CD1c-positive myeloid dendritic cell (primary cell): ENCODE data around the gene PML.
A peak's percentile ranks its signal among the peaks of the same experiment; 100 is the strongest.

Experiments used
- DNase-seq: peaks from one replicate; pipeline ENCODE4 v3.0.0-alpha.2; 2016; ENCODE audit errors: extremely low spot score

Gene PML

DNA sequence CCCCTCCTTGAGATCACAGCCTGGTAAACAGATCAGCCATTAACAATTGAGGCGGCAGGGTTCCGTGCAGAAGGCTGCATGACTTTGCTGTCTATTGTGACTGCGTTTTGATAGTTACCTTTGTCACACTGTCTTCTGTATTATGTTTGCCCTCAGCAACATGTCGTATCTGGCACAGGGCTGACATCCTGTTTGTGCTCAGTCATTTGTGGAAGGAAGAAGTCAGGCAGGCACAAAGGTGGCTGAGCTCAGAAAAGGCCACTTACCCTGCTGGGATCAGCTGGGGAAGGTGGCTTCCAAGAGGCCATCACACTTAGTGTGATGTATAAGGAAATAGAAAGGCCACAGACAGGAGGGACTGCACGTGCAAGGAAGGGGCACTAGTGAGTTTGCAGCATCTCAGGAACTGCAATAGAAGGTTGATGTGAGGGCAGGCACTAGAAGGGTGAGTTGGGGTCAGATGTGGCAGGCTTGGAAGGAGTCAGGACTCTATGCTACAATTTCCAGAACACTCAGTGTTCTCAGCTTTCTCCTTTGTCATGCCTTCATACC, 13.4 kb downstream of the PML start:
- no peak for DNase-seq

DNA sequence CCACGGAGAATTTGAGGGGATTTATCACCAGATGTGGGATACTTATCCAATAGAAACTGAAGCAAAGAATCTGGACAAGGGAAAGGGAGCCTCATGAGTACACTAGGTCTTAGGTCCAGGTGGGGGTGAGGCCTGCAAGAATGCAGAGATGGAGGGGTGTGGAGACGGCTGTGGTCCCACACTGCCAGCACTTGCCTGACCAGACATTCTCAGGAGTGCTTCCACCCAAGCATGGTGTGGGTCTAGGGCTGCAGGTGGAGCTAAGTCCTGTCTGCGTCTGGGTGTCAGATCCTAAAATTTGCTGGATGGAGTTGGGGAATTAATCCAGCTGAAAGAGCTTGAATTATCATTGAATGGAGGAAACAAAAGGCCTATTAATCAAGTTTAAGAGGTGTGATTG, 14.4 kb downstream of the PML start:
- no peak for DNase-seq

DNA sequence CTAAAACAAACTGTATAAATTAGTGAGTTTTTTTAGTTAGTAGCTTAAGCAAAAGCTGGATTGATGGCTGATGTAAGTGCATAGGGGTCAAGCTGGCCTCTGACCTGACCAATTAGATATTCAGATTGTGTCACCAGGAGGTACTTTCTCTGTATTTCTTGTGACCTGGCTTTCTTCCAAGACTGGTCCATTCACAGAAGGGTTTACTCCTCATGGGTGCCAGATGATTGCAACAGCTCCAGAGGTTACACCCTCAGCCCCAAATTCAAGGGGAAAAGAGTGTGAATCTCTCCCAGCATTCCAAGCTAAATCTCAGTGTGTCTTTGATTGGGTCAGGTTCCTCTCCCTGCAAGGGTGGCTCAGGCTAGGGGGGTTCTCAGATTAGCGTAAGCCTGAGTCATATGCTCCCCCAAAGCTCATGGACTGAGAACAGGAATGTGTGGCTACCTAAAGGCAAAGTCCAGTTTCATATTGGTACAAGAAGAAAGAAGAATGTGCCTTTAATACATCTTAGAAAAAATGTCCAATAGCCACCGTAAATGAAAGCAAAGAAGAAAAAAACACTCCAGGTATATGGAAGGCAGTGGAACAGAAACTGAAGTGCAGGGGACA, 16.5 kb downstream of the PML start:
- DNase-seq = no peak

DNA sequence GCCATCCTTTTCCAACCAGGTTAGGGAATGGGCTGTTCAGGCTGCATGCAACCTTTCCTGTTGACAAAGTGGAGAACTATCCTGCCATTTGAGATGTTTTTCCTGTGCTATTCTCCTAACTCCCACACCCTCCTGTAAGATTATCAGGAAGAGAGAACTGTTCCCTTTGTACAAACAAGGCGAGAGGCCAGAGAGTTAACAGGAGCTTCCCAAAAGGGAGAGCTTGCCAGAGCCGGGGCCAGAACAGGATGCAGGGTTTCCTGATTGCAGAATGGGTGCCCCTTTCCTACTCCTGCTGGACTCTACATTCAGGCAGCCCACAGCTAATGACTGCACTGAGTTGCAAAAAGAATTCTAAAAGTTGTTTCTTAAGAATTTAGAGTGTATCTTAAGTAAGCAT, 17.1 kb downstream of the PML start:
- DNase-seq = no peak

GRCh38 chr15:74013374-74013894, 18.9 kb downstream of the PML start:
- DNase-seq = no peak

- DNase-seq = no peak
Measured at GRCh38 chr15:74019734-74020133, 25.2 kb downstream of the PML start.

GRCh38 chr15:74022706-74023470, 28.4 kb downstream of the PML start:
- DNase-seq = no peak

DNA sequence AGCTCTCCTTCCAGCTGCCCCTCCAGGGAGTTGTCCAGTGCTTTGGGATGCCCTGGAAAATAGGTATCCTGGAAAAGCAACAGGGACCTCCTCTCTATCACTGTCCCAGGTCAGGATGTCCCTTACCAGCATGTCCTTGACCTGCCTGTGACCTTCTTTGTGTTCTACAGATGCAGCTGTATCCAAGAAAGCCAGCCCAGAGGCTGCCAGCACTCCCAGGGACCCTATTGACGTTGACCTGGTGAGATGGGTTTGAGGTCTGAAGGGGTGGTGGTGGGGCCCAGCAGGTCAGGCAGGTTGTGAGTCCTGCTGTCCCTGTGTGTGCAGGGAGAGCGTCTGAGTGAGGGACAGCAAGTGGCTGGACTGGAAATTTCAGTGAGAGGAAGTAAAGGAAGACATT, 30.2 kb downstream of the PML start:
- DNase-seq = no peak

- DNase-seq = no peak
Measured at GRCh38 chr15:74025436-74025835, 30.9 kb downstream of the PML start.

GRCh38 chr15:74027688-74028087, 33.2 kb downstream of the PML start:
- DNase-seq = no peak

DNA sequence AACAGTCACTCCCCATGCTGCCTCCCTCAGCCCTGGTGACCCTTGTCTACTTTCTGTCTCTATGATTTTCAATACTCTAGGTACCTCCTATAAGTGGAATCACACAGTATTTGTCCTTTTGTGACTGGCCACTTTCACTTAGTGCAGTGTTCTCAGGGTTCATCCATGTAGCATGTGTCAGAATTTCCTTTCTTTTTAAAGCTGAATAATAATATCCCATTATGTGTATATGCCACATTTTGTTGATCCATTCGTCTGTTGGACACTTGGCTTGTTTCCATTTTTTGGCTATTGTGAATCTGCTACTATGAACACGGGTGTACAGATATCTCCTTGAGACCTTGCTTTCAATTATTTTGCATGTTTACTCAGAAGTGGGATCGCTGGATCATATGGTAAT, 34.1 kb downstream of the PML start:
- DNase-seq = no peak

GRCh38 chr15:74032046-74032445, 37.5 kb downstream of the PML start:
- no peak for DNase-seq

- DNase-seq = peak; percentile 51
Measured at GRCh38 chr15:74032606-74033561, 38.4 kb downstream of the PML start.

DNA sequence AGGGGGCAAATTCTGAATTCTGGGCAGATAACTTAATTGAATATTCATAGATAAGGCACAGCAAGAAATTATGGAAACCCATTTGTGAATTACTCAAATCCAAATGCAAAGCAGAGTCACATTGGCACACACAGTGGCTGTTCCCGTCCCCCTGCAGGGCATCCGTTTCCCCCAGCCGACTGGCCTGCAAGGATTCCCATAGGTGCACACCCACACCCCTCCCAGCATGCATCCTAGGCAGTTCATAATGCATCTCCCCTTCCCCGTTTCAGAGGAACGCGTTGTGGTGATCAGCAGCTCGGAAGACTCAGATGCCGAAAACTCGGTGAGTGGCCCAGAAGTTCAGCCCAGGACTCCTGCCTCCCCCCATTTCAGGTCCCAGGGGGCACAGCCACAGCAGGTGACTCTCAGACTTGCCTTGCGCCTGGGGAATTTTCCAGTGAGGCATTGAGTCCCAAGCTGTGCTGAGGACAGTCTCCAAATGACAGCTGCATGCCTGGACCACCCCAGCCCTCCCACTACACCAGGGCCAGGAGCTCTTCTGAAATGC, 39.8 kb downstream of the PML start:
- no peak for DNase-seq

DNA sequence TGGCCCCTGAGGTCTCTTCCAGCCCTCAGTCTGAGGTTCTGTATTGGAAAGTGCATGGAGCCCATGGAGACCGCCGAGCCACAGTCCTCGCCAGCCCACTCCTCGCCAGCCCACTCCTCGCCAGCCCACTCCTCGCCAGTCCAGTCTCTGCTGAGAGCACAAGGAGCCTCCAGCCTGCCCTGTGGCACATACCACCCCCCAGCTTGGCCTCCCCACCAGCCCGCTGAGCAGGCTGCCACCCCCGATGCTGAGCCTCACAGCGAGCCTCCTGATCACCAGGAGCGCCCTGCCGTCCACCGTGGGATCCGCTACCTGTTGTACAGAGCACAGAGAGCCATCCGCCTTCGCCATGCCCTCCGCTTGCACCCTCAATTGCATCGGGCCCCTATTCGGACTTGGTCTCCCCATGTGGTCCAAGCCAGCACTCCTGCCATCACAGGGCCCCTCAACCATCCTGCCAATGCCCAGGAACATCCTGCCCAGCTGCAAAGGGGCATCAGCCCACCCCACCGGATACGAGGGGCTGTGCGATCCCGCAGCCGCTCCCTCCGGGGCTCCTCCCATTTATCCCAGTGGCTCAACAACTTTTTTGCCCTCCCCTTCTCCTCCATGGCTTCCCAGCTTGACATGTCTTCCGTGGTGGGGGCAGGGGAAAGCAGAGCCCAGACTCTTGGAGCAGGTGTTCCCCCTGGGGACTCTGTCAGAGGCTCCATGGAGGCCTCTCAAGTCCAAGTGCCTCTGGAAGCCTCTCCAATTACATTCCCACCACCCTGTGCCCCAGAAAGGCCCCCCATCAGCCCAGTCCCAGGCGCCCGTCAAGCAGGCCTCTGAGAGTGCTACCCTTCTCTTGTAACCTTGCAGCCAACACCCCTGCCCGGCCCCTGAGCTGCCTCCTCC, 40.9 kb downstream of the PML start:
- DNase-seq = no peak

DNA sequence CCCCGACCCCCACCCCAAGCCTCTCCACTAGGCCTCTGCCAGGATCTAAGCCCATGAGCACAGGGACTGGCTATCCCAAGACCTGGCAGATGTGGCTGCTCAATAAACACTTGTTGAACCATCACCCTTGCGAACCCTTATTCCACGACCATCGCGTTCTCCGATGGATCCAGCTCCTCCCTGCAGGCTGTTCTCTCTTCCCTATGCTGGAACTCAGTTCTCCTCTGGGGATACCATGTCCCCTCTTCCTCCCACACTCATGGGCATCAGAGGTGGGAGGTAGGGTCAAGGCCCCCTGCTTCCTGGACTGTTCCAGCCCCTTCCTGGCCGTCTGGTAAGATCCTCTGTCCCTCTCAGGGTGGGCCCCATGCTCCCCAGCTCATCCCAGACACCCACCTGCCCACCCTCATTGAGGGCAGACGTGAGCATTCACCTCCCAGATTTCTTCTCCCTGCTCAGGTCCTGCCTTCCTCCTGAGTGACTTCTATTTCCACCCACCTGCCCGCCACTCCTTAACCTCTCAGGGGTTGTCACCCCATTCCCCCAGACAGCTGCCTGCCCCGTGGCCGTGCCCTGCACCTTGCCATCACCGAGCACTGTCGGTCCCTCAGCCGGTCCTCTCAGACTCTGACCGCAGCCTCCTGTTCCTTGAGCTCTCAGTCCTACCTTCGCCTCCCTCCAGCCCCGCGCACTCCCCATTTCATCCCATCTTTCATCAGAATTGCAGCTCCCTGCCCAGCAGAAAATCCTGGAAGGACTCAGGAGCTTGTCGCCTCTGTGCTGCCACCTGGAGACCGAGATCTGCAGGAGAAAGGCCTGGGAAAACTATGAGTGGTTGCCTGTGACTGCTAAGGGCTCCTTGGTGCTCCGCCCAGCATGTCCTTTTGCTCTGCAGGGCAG, 42.0 kb downstream of the PML start:
- DNase-seq = no peak

DNA sequence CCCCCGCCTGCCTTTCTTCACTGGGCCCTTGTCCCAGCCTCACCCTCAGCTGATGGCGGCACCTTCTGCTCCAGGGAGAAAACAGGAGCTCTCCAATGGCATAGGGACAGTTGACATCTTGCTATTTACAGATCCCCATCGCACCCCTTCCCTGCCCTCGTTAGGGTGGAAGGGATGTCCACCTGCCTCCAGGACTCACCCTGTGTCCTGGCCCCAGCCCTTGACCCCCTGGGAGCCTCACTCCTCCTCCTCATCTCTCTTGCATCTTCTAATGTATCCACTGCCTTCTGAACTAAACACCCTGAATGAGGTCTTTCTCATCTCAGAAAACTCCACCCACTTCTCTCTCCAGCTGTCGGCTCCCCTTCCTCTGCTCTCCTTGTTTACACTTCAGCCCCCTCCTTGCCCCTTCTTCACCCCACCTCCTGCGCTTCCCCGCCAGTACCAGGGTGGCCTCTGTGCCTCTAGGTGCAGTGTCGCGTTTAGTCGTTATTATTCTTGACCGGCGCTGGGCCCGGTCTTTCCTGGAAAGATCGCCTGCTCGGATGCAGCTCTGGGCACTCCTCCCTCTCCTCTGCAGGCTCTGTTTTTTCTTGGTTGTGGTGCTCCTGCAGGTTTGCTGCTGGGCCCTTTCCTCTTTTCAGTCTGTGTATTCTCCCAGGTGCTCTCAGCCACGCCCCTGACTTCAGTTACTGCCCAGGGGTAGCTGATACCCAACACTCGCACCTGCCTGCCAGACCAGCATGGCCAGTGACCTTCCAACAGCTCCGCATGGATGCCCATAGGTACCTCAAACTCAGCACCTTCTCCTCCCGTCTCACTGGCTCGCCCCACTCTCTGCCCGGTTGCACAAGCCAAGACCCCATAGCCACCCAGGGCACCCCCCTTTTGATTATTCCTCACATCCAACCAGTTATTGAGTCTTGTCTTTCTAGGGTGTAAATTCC, 42.9 kb downstream of the PML start:
- DNase-seq = no peak
